OCI-LY1 (cell line): ENCODE data around the gene HPDL.

ENCODE experiments used
- H2AFZ ChIP-seq: fragments of 200-600 bp; sonication (generic), shearing (Covaris generic); 2 replicates; pipeline ENCODE4 v1.6.0; 2014; ENCODE audit warnings: antibody characterized with exemption, mild to moderate bottlenecking, low read length
- H3F3A ChIP-seq: fragments of 200-600 bp; sonication (generic), shearing (Covaris generic); 2 replicates; pipeline ENCODE4 v1.6.0; 2014; ENCODE audit warnings: mild to moderate bottlenecking, antibody characterized with exemption, low read length, moderate library complexity; ENCODE audit not compliant: insufficient read depth
- H3K27ac ChIP-seq: fragments of 200-600 bp; sonication (generic); 2 replicates; pipeline ENCODE4 v1.5.1; 2014; ENCODE audit warnings: low read length, mixed run types, mild to moderate bottlenecking, low read depth; ENCODE audit not compliant: poor library complexity, severe bottlenecking
- H3K27me3 ChIP-seq: fragments of 200-600 bp; sonication (generic); 2 replicates; pipeline ENCODE4 v1.6.0; 2014; ENCODE audit warnings: antibody characterized with exemption, mild to moderate bottlenecking, low read length, moderate library complexity; ENCODE audit not compliant: insufficient read depth
- H3K36me3 ChIP-seq: fragments of 200-600 bp; sonication (generic); 2 replicates; pipeline ENCODE4 v1.6.1; 2014; ENCODE audit warnings: mild to moderate bottlenecking, antibody characterized with exemption, low read length, moderate library complexity, mixed read lengths; ENCODE audit not compliant: insufficient read depth
- H3K4me1 ChIP-seq: fragments of 200-600 bp; sonication (generic); 2 replicates; pipeline ENCODE4 v1.5.1; 2014; ENCODE audit warnings: mild to moderate bottlenecking, low read length, moderate library complexity; ENCODE audit not compliant: insufficient read depth, severe bottlenecking
- H3K4me2 ChIP-seq: fragments of 200-600 bp; sonication (generic), shearing (Covaris generic); 2 replicates; pipeline ENCODE4 v1.6.1; 2014; ENCODE audit warnings: low read length
- H3K4me3 ChIP-seq: fragments of 200-600 bp; sonication (generic); 2 replicates; pipeline ENCODE4 v1.5.1; 2014; ENCODE audit warnings: low read length, low read depth, mild to moderate bottlenecking, mixed read lengths; ENCODE audit not compliant: poor library complexity, severe bottlenecking
- H3K79me2 ChIP-seq: fragments of 200-600 bp; shearing (Covaris generic); 2 replicates; pipeline ENCODE4 v1.6.1; 2016; ENCODE audit warnings: mixed run types, low read length, mixed read lengths; ENCODE audit not compliant: insufficient read depth
- H3K9ac ChIP-seq: fragments of 200-600 bp; sonication (generic), shearing (Covaris generic); 2 replicates; pipeline ENCODE4 v1.6.1; 2014; ENCODE audit warnings: mild to moderate bottlenecking, low read length, mixed read lengths
- H3K9me2 ChIP-seq: fragments of 200-600 bp; sonication (generic), shearing (Covaris generic); 2 replicates; pipeline ENCODE4 v1.6.1; 2014; ENCODE audit warnings: low read depth, mild to moderate bottlenecking, low read length, mixed read lengths
- H3K9me3 ChIP-seq: fragments of 200-600 bp; shearing (Covaris generic); 2 replicates; pipeline ENCODE4 v1.6.1; 2014; ENCODE audit warnings: low read length, mixed read lengths
- H4K20me1 ChIP-seq: fragments of 200-600 bp; sonication (generic), shearing (Covaris generic); 2 replicates; pipeline ENCODE4 v1.6.0; 2016; ENCODE audit warnings: mild to moderate bottlenecking, low read length; ENCODE audit not compliant: insufficient read depth
- EZH2 ChIP-seq: fragments of 200-600 bp; sonication (generic), shearing (Covaris generic); IDR thresholded peaks from 2 replicates; pipeline ENCODE4 v1.8.0; 2017; ENCODE audit warnings: borderline replicate concordance, mixed run types, mild to moderate bottlenecking, antibody characterized with exemption, low read length, moderate library complexity, mixed read lengths
- TF ChIP-seq, protein P1 (sequence below): fragments of 200-600 bp; sonication (generic), shearing (Covaris generic); IDR thresholded peaks from 2 replicates; pipeline ENCODE4 v1.5.1; 2017; ENCODE audit warnings: mild to moderate bottlenecking, antibody characterized with exemption, low read length, moderate library complexity, mixed read lengths

Gene HPDL

DNA sequence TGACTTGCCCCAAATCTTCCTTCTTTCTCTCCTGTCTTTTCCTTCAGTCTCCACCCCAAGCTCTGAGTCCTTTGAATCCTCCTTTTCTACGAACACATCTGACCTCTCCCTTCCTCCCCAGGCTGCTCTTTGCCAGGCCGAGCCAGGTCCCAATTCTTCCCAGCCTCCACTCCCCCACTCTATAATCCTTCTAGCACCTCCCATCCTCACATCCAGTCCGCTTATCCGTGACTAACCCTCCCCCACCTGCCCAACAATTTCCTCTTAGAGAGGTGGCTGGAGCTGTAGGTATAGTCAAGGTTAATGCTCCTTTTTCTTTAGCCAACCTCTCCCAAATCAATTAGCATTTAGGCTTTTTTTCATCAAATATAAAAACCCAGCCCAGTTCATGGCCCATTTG lies 9.5 kb upstream of the HPDL start:
- Histone ChIP-seq H3K27ac (no peak overlapping the region), H4K20me1 (no peaks in the 10 kb centered on the region), H3K27me3 (peaks cover 4% of the 10 kb centered on the region; the same call in 1 of the 2 replicates), H3K4me3 (no peak overlapping the region), H3K4me1 (peaks cover 8% of the 10 kb centered on the region), H3F3A (no peaks in the 10 kb centered on the region), H3K9me2 (no peaks in the 10 kb centered on the region), H3K9ac (no peak overlapping the region), H3K4me2 (no peak overlapping the region), H3K9me3 (peaks cover 4% of the 10 kb centered on the region; the same call in 1 of the 2 replicates), H3K36me3 (no peaks in the 10 kb centered on the region; the same call in 1 of the 2 replicates), H2AFZ (no peak overlapping the region), H3K79me2 (no peaks in the 10 kb centered on the region)
- no peak for TF ChIP-seq EZH2
- TF ChIP-seq, protein P1, sequence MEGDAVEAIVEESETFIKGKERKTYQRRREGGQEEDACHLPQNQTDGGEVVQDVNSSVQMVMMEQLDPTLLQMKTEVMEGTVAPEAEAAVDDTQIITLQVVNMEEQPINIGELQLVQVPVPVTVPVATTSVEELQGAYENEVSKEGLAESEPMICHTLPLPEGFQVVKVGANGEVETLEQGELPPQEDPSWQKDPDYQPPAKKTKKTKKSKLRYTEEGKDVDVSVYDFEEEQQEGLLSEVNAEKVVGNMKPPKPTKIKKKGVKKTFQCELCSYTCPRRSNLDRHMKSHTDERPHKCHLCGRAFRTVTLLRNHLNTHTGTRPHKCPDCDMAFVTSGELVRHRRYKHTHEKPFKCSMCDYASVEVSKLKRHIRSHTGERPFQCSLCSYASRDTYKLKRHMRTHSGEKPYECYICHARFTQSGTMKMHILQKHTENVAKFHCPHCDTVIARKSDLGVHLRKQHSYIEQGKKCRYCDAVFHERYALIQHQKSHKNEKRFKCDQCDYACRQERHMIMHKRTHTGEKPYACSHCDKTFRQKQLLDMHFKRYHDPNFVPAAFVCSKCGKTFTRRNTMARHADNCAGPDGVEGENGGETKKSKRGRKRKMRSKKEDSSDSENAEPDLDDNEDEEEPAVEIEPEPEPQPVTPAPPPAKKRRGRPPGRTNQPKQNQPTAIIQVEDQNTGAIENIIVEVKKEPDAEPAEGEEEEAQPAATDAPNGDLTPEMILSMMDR: no peak

DNA sequence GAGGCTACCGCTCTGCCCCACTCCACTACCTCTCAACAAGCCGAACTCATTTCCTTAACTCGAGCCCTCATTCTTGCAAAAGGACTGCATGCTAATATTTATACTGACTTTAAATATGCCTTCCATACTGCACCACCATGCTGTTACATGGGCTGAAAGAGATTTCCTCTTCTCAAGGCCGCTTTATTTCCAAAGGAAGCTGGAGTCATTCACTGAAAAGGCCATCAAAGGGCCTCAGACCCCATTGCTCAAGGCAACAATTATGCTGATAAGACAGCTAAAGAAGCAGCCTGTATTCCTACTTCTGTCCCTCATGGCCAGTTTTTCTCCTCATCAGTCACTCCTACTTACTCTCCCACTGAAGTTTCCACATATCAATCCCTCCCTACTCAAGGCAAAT lies 6.9 kb upstream of the HPDL start:
- TF ChIP-seq, protein P1: no peak
- no peak for TF ChIP-seq EZH2
- peaks cover 4% of the 10 kb centered on the region; the same call in 1 of the 2 replicates for H3K27me3 ChIP-seq
- no peak overlapping the region for H2AFZ ChIP-seq
- H3K4me2 ChIP-seq: no peak overlapping the region
- peaks cover 8% of the 10 kb centered on the region for H3K4me1 ChIP-seq
- no peak overlapping the region for H3K27ac ChIP-seq
- H4K20me1 ChIP-seq: no peaks in the 10 kb centered on the region
- H3K4me3 ChIP-seq: no peak overlapping the region
- no peaks in the 10 kb centered on the region for H3K9me2 ChIP-seq
- H3K9ac ChIP-seq: no peak overlapping the region
- peaks cover 4% of the 10 kb centered on the region; the same call in 1 of the 2 replicates for H3K9me3 ChIP-seq
- no peaks in the 10 kb centered on the region for H3K79me2 ChIP-seq
- H3K36me3 ChIP-seq: no peaks in the 10 kb centered on the region; the same call in 1 of the 2 replicates
- no peaks in the 10 kb centered on the region for H3F3A ChIP-seq

DNA sequence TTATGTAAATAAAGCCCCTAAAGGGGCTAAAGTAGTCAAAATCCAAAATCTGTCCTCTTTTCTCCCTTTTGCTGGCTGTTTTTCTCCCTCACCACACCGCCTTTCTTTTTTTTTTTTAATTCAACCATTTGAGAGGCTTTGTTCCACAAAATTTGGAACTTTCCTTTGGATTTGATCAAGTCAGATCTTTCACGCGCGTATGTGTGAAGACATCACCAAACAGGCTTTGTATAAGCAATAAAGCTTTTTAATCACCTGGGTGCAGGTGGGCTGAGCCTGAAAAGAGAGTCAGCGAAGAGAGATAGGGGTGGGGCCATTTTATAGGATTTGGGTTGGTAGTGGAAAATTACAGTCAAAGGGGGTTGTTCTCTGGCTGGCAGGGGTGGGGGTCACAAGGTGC lies 5.3 kb upstream of the HPDL start:
- H3K9ac ChIP-seq: no peak overlapping the region
- H3K4me3 ChIP-seq: peak overlapping the region; percentile 12
- H3K27ac ChIP-seq: no peak overlapping the region
- TF ChIP-seq, protein P1: no peak
- TF ChIP-seq EZH2: no peak
- H3K79me2 ChIP-seq: no peaks in the 10 kb centered on the region
- peak overlapping the region; percentile 10; the same call in 1 of the 2 replicates for H2AFZ ChIP-seq
- no peaks in the 10 kb centered on the region for H3K9me3 ChIP-seq
- H3F3A ChIP-seq: no peaks in the 10 kb centered on the region
- H4K20me1 ChIP-seq: no peaks in the 10 kb centered on the region
- peaks cover 8% of the 10 kb centered on the region for H3K4me1 ChIP-seq
- H3K9me2 ChIP-seq: no peaks in the 10 kb centered on the region
- peak overlapping the region; percentile 40 for H3K4me2 ChIP-seq
- H3K27me3 ChIP-seq: no peaks in the 10 kb centered on the region
- no peaks in the 10 kb centered on the region; the same call in 1 of the 2 replicates for H3K36me3 ChIP-seq
